Activated T-helper 2 cell treated with anti-CD3 and anti-CD28 coated beads, Interferon-gamma antibody, Interleukin-2, Interleukin-4, amounts not matched to agents 10 μg/mL and 5 μg/mL and 100 μg/mL, durations not matched to agents 14 hours and 24 hours and 36 hours (primary cell): ENCODE results near the gene CCNL1. TPM values are rescaled to one million over a fixed set of nuclear protein-coding genes. Genes with fewer than 3 reads are reported as not detected.

Source experiments
- DNase-seq: peaks from one replicate; pipeline ENCODE4 v3.0.0; 2021; ENCODE audit warnings: low spot score
- H3K27ac Mint-ChIP-seq: one replicate; pipeline ENCODE4 v1.8.0; 2021; ENCODE audit warnings: mixed read lengths
- H3K27me3 Mint-ChIP-seq: one replicate; pipeline ENCODE4 v1.8.0; 2021; ENCODE audit warnings: low read depth, mixed read lengths
- H3K36me3 Mint-ChIP-seq: one replicate; pipeline ENCODE4 v1.8.0; 2021; ENCODE audit warnings: low read depth, mixed read lengths
- H3K4me1 Mint-ChIP-seq: one replicate; pipeline ENCODE4 v1.8.0; 2021; ENCODE audit warnings: low read depth, mixed read lengths
- H3K4me3 Mint-ChIP-seq: one replicate; pipeline ENCODE4 v1.8.0; 2021; ENCODE audit warnings: low read depth, mild to moderate bottlenecking, moderate library complexity, mixed read lengths
- H3K9me3 Mint-ChIP-seq: one replicate; pipeline ENCODE4 v1.8.0; 2021; ENCODE audit warnings: mixed read lengths
- intact Hi-C: fragments of 100-400 bp; cut with micrococcal nuclease; formaldehyde crosslinking; loops from one replicate; pipeline ENCODE4 v1.15.1; 2023
- total RNA-seq: library from RNA; stranded (reverse); gene quantifications from 2 replicates; pipeline ENCODE4 v1.2.3, GENCODE V29; 2022

CCNL1 gene
- total RNA-seq, 1 donor from 2014 or later = 167 TPM

- no peaks in the 10 kb centered on the region for H3K27me3 Mint-ChIP-seq
- H3K4me3 Mint-ChIP-seq = no peak overlapping the region
- DNase-seq = no peak
- intact Hi-C loops = no loop called here
- peaks cover 61% of the 10 kb centered on the region for H3K4me1 Mint-ChIP-seq
- H3K27ac Mint-ChIP-seq = peak overlapping the region; percentile 38
- no peaks in the 10 kb centered on the region for H3K9me3 Mint-ChIP-seq
- peaks cover 92% of the 10 kb centered on the region for H3K36me3 Mint-ChIP-seq
Observed at GRCh38 chr3:157151627-157152026, 8.3 kb downstream of the CCNL1 start.

- Mint-ChIP-seq H3K4me1 (peaks cover 59% of the 10 kb centered on the region), H3K27me3 (no peaks in the 10 kb centered on the region), H3K36me3 (peaks cover 92% of the 10 kb centered on the region), H3K27ac (peak overlapping the region; percentile 39), H3K4me3 (no peak overlapping the region), H3K9me3 (no peaks in the 10 kb centered on the region)
- intact Hi-C loops = no loop called here
- DNase-seq = no peak
Observed at GRCh38 chr3:157151151-157151550, 8.8 kb downstream of the CCNL1 start.

DNA sequence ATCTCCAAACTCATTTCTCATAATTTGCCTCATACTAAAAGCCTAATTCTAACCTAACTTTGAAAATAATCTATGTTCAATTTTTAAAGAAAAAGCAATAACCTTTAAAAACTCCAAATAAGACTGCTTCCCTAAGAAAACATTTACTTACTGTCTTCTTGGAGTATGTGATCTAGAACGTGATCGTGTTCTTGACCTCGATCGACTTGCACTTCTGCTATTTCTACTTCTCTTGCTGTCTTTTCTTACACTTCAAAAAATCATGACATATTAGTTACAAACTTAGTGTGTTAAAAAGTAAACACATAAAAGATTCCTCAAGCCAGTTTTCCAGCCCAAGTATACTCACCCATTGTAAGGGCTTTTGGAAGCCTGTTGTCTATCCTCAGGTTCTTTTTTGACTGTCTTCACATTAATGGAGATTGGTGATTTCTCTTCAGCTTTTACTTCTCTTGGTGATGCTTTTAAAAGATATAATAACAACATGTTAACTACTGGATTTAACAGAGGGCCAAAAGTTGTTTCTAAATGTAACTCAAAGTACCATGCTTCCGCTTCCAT is 10.7 kb downstream of the CCNL1 start:
- Mint-ChIP-seq H3K27ac (peak overlapping the region; percentile 35), H3K27me3 (no peaks in the 10 kb centered on the region), H3K4me3 (no peak overlapping the region), H3K4me1 (peaks cover 46% of the 10 kb centered on the region), H3K36me3 (peaks cover 92% of the 10 kb centered on the region), H3K9me3 (no peaks in the 10 kb centered on the region)
- intact Hi-C loops = no loop called here
- DNase-seq = no peak

GRCh38 chr3:157148196-157148889 is 11.6 kb downstream of the CCNL1 start:
- intact Hi-C loops = no loop called here
- no peaks in the 10 kb centered on the region for H3K9me3 Mint-ChIP-seq
- H3K27ac Mint-ChIP-seq = peak overlapping the region; percentile 50
- peaks cover 93% of the 10 kb centered on the region for H3K36me3 Mint-ChIP-seq
- H3K4me1 Mint-ChIP-seq = peaks cover 41% of the 10 kb centered on the region
- H3K4me3 Mint-ChIP-seq = no peak overlapping the region
- no peaks in the 10 kb centered on the region for H3K27me3 Mint-ChIP-seq
- no peak for DNase-seq

- DNase-seq = no peak
- Mint-ChIP-seq H3K4me1 (peaks cover 38% of the 10 kb centered on the region), H3K27ac (no peak overlapping the region), H3K4me3 (no peak overlapping the region), H3K27me3 (no peaks in the 10 kb centered on the region), H3K36me3 (peaks cover 95% of the 10 kb centered on the region), H3K9me3 (no peaks in the 10 kb centered on the region)
- intact Hi-C loops = no loop called here
Observed at GRCh38 chr3:157147099-157147803, 12.7 kb downstream of the CCNL1 start.

- no peaks in the 10 kb centered on the region for H3K27me3 Mint-ChIP-seq
- intact Hi-C loops = no loop called here
- H3K4me1 Mint-ChIP-seq = peaks cover 25% of the 10 kb centered on the region
- H3K4me3 Mint-ChIP-seq = no peak overlapping the region
- DNase-seq = no peak
- no peaks in the 10 kb centered on the region for H3K9me3 Mint-ChIP-seq
- peaks cover 92% of the 10 kb centered on the region for H3K36me3 Mint-ChIP-seq
- peak overlapping the region; percentile 14 for H3K27ac Mint-ChIP-seq
Observed at GRCh38 chr3:157145606-157146322, 14.2 kb downstream of the CCNL1 start.

DNA sequence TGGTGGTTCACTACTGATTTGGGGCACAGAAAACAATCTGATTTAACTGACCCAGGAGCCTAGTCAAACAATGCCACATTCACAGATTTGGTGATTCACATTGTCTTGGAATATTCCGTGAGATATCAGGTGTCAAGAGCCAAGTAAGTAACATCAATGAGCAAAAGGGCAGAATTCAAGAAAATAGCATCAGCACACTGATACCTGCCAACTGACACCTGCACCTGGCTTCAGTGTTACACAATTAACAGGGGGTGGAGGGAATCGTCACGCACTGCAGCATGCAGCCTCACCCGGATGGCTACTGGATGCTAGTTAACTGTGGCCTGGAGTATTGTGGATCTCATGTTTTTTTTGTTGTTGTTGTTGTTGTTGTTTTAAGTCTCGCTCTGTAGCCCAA is 17.6 kb downstream of the CCNL1 start:
- peaks cover 73% of the 10 kb centered on the region for H3K36me3 Mint-ChIP-seq
- intact Hi-C loops = no loop called here
- no peak overlapping the region for H3K27ac Mint-ChIP-seq

DNA sequence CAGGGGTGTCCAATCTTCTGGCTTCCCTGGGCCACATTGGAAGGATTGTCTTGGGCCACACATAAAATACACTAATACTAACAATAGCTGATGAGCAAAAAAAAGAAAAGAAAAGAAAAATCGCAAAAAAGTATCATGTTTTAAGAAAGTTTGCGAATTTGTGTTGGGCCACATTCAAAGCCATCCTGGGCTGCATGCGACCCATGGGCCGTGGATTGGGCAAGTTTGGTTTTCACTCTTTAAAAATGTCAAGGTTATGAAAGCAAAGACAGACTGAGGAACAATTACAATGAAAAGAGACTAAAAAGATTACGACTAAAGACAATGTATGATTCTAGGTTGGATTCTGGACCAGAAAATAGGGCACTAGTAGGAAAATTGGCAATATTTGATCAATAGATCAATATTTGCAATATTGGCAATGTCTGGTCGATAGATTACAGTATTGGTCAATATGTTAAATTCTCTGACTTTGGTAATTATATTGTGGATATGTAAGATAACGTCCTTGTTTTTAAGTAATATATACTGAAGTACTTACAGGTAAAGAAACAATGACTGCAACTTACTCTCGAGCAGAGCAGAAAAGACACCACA is 19.9 kb downstream of the CCNL1 start:
- Mint-ChIP-seq H3K27ac (no peak overlapping the region), H3K9me3 (no peaks in the 10 kb centered on the region), H3K27me3 (no peaks in the 10 kb centered on the region), H3K4me3 (no peak overlapping the region), H3K36me3 (peaks cover 50% of the 10 kb centered on the region), H3K4me1 (peaks cover 25% of the 10 kb centered on the region)
- no peak for DNase-seq
- intact Hi-C loops = loop anchor here (5.0 to 10.0 kb wide), 2 partner anchors 165 to 533 kb away; no protein-coding TSS in a partner anchor

More for the DNA sequence above, 17.6 kb downstream of the CCNL1 start:
- Mint-ChIP-seq H3K4me1 (peaks cover 13% of the 10 kb centered on the region), H3K4me3 (no peak overlapping the region), H3K9me3 (no peaks in the 10 kb centered on the region), H3K27me3 (no peaks in the 10 kb centered on the region)
- DNase-seq = no peak

DNA sequence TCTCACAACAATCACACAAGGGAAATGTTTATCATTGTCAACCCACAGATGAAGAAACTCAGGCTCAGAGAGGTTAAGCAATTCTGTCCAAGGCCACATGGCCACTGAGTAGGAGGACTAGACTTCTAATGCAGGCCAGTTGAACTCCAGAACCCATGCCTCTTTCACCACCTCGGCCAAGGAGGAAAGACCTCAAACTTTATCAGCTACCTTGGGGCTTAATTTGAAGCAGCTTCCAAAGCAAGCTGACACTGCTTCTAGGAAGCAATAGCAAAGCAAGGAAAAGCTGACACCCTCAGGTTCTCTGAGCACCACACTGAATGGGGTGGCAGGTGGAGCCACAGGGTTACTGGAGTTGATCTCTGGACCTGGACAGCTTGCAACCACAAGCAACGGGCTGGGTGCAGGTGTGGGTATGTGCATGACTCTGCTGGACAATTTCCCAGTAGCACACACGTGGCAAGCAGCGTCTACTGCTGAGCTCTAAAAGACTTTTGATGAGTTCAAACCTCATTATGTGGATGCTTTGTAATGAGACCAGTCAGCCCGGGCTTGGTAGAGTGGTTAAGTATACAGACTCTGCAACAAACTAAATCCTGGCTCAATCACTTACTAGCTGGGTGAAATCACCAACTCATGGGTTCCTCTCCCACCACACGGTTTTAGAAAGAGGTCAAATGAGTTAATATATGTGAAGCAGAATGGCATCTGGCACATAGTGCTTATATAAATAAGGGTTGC is 23.1 kb downstream of the CCNL1 start:
- Mint-ChIP-seq H3K36me3 (peaks cover 24% of the 10 kb centered on the region), H3K27me3 (no peaks in the 10 kb centered on the region), H3K27ac (peak overlapping the region; percentile 24), H3K9me3 (no peaks in the 10 kb centered on the region), H3K4me3 (no peak overlapping the region), H3K4me1 (peaks cover 54% of the 10 kb centered on the region)
- intact Hi-C loops = loop anchor here (2.0 to 10.0 kb wide), 5 partner anchors 162 to 986 kb away; partner anchors contain the start of gene SSR3
- DNase-seq = no peak

GRCh38 chr3:157135671-157136396 is 24.1 kb downstream of the CCNL1 start:
- Mint-ChIP-seq H3K27ac (peak overlapping the region; percentile 79), H3K9me3 (no peaks in the 10 kb centered on the region), H3K4me3 (no peak overlapping the region), H3K36me3 (peaks cover 17% of the 10 kb centered on the region), H3K27me3 (no peaks in the 10 kb centered on the region), H3K4me1 (peaks cover 63% of the 10 kb centered on the region)
- intact Hi-C loops = loop anchor here (2.0 to 10.0 kb wide), 5 partner anchors 161 to 985 kb away; partner anchors contain the start of gene SSR3
- no peak for DNase-seq

- peaks cover 14% of the 10 kb centered on the region for H3K36me3 Mint-ChIP-seq
- no peak overlapping the region for H3K4me3 Mint-ChIP-seq
- no peaks in the 10 kb centered on the region for H3K9me3 Mint-ChIP-seq
- intact Hi-C loops = loop anchor here (5.0 to 10.0 kb wide), 2 partner anchors 160 to 527 kb away; no protein-coding TSS in a partner anchor
- DNase-seq = peak; percentile 57
- peaks cover 72% of the 10 kb centered on the region for H3K4me1 Mint-ChIP-seq
- H3K27me3 Mint-ChIP-seq = no peaks in the 10 kb centered on the region
- H3K27ac Mint-ChIP-seq = peak overlapping the region; percentile 79
Observed at GRCh38 chr3:157134620-157135191, 25.2 kb downstream of the CCNL1 start.
